K562 (cell line): ENCODE measurements around the gene HLA-DOA. TPM values are rescaled to one million over a fixed set of nuclear protein-coding genes. Genes with fewer than 3 reads are reported as not detected.

Experiments used
- GATAD2B ChIP-seq: fragments of 450-650 bp; IDR thresholded peaks from 2 replicates; pipeline ENCODE4 v1.6.1; 2017; ENCODE audit warnings: mild to moderate bottlenecking, borderline replicate concordance
- PCBP2 ChIP-seq: fragments of 200-400 bp; formaldehyde crosslinking; IDR thresholded peaks from 2 replicates; pipeline ENCODE4 v1.6.1; 2018; ENCODE audit warnings: low read length, low read depth, mild to moderate bottlenecking, moderate library complexity; ENCODE audit not compliant: poor library complexity, severe bottlenecking
- RFX7 ChIP-seq: fragments of 250-450 bp; sonication (Bioruptor Pico); IDR thresholded peaks from 2 replicates; pipeline ENCODE4 v1.5.1; 2021; ENCODE audit warnings: mild to moderate bottlenecking
- ZNF175 ChIP-seq: fragments of 200-800 bp; sonication (Bioruptor generic); IDR thresholded peaks from 2 replicates; pipeline ENCODE4 v1.6.1; 2016; ENCODE audit warnings: low read depth, mild to moderate bottlenecking, missing genetic modification characterization, missing compliant biosample characterization
- ZNF436 ChIP-seq: fragments of 250-450, 450-650 bp; sonication (Bioruptor Pico); formaldehyde crosslinking; IDR thresholded peaks from 2 replicates; pipeline ENCODE4 v1.7.0; 2020; ENCODE audit warnings: mild to moderate bottlenecking
- polyA plus RNA-seq, 8 experiments: library from polyadenylated mRNA; depleted of rRNA in 4 of 8; stranded (reverse) in 5 of 8; unstranded in 3 of 8; fragments of >200 nt; fragmentation: Nextera tagmentation in 2 of 8; fragmentation: Illumina TruSeq in 1 of 8; extraction: Ambion mirVana in 2 of 8; extraction: Trizol in 1 of 8; gene quantifications; 2 replicates each; pipeline versions ENCODE4 v1.2.1 to v1.2.3, GENCODE V29; 2011 to 2014; ENCODE audit warnings: inconsistent platforms in 1 of 8, missing spikeins in 1 of 8
- total RNA-seq, 7 experiments: library from RNA; depleted of rRNA in 6 of 7; stranded (reverse); fragments of >200 nt in 6 of 7; fragmentation: Illumina TruSeq in 2 of 7; extraction: Trizol in 2 of 7; gene quantifications; 2 replicates each; pipeline versions ENCODE4 v1.2.1 to v1.2.3, GENCODE V29; 2011 to 2021; ENCODE audit warnings: low replicate concordance in 1 of 7
- TF ChIP-seq, protein P1 (sequence below), 2 experiments: fragments of 150-350 bp in 1 of 2; IDR thresholded peaks; 2 replicates each; pipeline ENCODE4 v1.6.1; 2012 to 2016; ENCODE audit warnings: low read depth in 2 of 2, low read length in 2 of 2, mild to moderate bottlenecking in 1 of 2, moderate library complexity in 1 of 2
- TF ChIP-seq, protein P2 (sequence below): sonication (generic); formaldehyde crosslinking; IDR thresholded peaks from 2 replicates; pipeline ENCODE4 v1.8.0; 2022; ENCODE audit warnings: mild to moderate bottlenecking, missing genetic modification reagents
- TF ChIP-seq, protein P3 (sequence below): fragments of 450-650 bp; formaldehyde crosslinking; IDR thresholded peaks from 2 replicates; pipeline ENCODE4 v1.4.0; 2022; ENCODE audit warnings: missing genetic modification characterization
- TF ChIP-seq, protein P4 (sequence below): fragments of 250-450 bp; sonication (Bioruptor Pico); IDR thresholded peaks from 2 replicates; pipeline ENCODE4 v1.4.0; 2020; ENCODE audit warnings: mild to moderate bottlenecking
- TF ChIP-seq, protein P5 (sequence below): sonication (generic); formaldehyde crosslinking; IDR thresholded peaks from 2 replicates; pipeline ENCODE4 v1.8.0; 2023; ENCODE audit warnings: missing genetic modification reagents, mild to moderate bottlenecking, borderline replicate concordance

The HLA-DOA gene
- total and polyA plus RNA-seq, 9 of the 15 experiments (the other 6 are each of a cell fraction or from before 2014, with no cell fraction given): 0.07 TPM; not detected in 8

DNA sequence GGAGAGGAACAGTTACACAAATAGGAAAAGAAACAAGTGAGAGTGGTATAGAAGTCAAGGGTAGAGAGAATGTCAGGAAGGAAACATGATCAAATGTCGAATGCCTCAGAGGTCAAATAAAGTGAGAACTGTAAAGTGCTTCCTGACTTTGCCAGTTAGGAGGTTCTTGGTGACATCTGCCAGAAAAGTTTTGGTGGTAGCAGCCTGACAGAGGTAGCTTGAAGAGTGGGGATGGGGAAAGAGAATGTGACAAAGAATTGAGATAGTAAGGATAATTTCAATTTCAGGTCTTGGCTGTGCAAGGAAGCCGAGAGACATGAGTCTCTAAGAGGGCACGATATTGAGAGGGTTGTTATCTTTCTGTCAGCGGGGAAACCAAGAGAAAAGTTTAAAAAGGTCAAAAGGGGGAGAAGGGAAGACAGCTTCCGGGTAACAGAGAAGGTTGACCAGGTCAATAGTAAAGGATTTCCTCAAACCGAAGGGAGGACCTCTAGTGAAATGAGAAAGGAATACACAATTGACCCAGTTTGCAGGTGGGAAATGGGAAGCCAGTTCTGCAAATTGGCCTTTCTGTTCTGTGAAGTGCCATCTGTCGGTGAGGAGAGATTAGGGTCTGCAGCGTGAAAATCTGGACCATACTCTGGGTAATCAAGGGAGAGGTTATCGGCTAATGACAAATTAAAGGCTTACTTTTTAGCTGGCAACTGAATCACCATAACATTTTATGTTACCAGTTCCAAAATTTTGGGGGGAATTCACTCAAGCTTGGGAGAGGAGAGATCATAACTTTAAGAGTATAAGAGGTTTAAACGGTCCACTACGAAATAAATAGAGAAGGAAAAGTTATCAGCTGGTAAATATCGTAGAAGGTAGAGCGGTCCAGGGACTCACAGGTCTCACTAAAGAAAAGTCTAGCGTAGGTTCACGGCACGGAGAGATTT lies 42.0 kb downstream of the HLA-DOA start (continued):
- TF ChIP-seq, protein P1, sequence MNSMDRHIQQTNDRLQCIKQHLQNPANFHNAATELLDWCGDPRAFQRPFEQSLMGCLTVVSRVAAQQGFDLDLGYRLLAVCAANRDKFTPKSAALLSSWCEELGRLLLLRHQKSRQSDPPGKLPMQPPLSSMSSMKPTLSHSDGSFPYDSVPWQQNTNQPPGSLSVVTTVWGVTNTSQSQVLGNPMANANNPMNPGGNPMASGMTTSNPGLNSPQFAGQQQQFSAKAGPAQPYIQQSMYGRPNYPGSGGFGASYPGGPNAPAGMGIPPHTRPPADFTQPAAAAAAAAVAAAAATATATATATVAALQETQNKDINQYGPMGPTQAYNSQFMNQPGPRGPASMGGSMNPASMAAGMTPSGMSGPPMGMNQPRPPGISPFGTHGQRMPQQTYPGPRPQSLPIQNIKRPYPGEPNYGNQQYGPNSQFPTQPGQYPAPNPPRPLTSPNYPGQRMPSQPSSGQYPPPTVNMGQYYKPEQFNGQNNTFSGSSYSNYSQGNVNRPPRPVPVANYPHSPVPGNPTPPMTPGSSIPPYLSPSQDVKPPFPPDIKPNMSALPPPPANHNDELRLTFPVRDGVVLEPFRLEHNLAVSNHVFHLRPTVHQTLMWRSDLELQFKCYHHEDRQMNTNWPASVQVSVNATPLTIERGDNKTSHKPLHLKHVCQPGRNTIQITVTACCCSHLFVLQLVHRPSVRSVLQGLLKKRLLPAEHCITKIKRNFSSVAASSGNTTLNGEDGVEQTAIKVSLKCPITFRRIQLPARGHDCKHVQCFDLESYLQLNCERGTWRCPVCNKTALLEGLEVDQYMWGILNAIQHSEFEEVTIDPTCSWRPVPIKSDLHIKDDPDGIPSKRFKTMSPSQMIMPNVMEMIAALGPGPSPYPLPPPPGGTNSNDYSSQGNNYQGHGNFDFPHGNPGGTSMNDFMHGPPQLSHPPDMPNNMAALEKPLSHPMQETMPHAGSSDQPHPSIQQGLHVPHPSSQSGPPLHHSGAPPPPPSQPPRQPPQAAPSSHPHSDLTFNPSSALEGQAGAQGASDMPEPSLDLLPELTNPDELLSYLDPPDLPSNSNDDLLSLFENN (IDR thresholded peaks at IDR 0.05; ENCODE audit: low read depth in 2 of 2, low read length in 2 of 2): no peak; a peak in 1 of 4 replicates
- TF ChIP-seq, protein P2, sequence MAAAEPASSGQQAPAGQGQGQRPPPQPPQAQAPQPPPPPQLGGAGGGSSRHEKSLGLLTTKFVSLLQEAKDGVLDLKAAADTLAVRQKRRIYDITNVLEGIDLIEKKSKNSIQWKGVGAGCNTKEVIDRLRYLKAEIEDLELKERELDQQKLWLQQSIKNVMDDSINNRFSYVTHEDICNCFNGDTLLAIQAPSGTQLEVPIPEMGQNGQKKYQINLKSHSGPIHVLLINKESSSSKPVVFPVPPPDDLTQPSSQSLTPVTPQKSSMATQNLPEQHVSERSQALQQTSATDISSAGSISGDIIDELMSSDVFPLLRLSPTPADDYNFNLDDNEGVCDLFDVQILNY (CRISPR knock-in tag): no peak
- TF ChIP-seq, protein P3, sequence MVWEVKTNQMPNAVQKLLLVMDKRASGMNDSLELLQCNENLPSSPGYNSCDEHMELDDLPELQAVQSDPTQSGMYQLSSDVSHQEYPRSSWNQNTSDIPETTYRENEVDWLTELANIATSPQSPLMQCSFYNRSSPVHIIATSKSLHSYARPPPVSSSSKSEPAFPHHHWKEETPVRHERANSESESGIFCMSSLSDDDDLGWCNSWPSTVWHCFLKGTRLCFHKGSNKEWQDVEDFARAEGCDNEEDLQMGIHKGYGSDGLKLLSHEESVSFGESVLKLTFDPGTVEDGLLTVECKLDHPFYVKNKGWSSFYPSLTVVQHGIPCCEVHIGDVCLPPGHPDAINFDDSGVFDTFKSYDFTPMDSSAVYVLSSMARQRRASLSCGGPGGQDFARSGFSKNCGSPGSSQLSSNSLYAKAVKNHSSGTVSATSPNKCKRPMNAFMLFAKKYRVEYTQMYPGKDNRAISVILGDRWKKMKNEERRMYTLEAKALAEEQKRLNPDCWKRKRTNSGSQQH (CRISPR knock-in tag): 0 out of 2 replicates have a peak, but pooled peaks have one; percentile 5
- TF ChIP-seq RFX7 (CRISPR knock-in tag) (no peak), ZNF175 (peak; percentile 30; the same call in 1 of the 2 replicates), ZNF436 (CRISPR knock-in tag) (no peak), GATAD2B (no peak), PCBP2 (no peak)
- TF ChIP-seq, protein P4, sequence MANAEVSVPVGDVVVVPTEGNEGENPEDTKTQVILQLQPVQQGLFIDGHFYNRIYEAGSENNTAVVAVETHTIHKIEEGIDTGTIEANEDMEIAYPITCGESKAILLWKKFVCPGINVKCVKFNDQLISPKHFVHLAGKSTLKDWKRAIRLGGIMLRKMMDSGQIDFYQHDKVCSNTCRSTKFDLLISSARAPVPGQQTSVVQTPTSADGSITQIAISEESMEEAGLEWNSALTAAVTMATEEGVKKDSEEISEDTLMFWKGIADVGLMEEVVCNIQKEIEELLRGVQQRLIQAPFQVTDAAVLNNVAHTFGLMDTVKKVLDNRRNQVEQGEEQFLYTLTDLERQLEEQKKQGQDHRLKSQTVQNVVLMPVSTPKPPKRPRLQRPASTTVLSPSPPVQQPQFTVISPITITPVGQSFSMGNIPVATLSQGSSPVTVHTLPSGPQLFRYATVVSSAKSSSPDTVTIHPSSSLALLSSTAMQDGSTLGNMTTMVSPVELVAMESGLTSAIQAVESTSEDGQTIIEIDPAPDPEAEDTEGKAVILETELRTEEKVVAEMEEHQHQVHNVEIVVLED (CRISPR knock-in tag): no peak
- TF ChIP-seq, protein P5, sequence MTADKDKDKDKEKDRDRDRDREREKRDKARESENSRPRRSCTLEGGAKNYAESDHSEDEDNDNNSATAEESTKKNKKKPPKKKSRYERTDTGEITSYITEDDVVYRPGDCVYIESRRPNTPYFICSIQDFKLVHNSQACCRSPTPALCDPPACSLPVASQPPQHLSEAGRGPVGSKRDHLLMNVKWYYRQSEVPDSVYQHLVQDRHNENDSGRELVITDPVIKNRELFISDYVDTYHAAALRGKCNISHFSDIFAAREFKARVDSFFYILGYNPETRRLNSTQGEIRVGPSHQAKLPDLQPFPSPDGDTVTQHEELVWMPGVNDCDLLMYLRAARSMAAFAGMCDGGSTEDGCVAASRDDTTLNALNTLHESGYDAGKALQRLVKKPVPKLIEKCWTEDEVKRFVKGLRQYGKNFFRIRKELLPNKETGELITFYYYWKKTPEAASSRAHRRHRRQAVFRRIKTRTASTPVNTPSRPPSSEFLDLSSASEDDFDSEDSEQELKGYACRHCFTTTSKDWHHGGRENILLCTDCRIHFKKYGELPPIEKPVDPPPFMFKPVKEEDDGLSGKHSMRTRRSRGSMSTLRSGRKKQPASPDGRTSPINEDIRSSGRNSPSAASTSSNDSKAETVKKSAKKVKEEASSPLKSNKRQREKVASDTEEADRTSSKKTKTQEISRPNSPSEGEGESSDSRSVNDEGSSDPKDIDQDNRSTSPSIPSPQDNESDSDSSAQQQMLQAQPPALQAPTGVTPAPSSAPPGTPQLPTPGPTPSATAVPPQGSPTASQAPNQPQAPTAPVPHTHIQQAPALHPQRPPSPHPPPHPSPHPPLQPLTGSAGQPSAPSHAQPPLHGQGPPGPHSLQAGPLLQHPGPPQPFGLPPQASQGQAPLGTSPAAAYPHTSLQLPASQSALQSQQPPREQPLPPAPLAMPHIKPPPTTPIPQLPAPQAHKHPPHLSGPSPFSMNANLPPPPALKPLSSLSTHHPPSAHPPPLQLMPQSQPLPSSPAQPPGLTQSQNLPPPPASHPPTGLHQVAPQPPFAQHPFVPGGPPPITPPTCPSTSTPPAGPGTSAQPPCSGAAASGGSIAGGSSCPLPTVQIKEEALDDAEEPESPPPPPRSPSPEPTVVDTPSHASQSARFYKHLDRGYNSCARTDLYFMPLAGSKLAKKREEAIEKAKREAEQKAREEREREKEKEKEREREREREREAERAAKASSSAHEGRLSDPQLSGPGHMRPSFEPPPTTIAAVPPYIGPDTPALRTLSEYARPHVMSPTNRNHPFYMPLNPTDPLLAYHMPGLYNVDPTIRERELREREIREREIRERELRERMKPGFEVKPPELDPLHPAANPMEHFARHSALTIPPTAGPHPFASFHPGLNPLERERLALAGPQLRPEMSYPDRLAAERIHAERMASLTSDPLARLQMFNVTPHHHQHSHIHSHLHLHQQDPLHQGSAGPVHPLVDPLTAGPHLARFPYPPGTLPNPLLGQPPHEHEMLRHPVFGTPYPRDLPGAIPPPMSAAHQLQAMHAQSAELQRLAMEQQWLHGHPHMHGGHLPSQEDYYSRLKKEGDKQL (CRISPR knock-in tag): no peak
